K562 (cell line): ENCODE data around the gene PPAT.

Experiments
- CREBBP ChIP-seq: IDR thresholded peaks from one replicate; pipeline ENCODE4 v1.6.1; 2012; ENCODE audit warnings: low read depth, mild to moderate bottlenecking, control low read depth, inconsistent platforms, low read length
- E2F1 ChIP-seq: sonication (generic); formaldehyde crosslinking; IDR thresholded peaks from 2 replicates; pipeline ENCODE4 v1.8.1; 2023; ENCODE audit warnings: mild to moderate bottlenecking, missing genetic modification reagents, moderate library complexity
- FOXM1 ChIP-seq, 2 experiments: fragments of 450-650 bp in 1 of 2; sonication (generic) in 1 of 2; formaldehyde crosslinking in 1 of 2; IDR thresholded peaks; 2 replicates each; pipeline versions ENCODE4 v1.6.1 to v1.9.0; 2017 to 2022; ENCODE audit warnings: low read depth in 2 of 2, mild to moderate bottlenecking in 2 of 2, missing genetic modification reagents in 1 of 2, moderate library complexity in 1 of 2
- KLF10 ChIP-seq: fragments of 250-450 bp; sonication (Bioruptor Pico); IDR thresholded peaks from 2 replicates; pipeline ENCODE4 v1.6.1; 2021; ENCODE audit warnings: matching md5 sums
- XRCC5 ChIP-seq: fragments of 200-400 bp; formaldehyde crosslinking; IDR thresholded peaks from 2 replicates; pipeline ENCODE4 v1.6.1; 2017; ENCODE audit warnings: low read depth, mild to moderate bottlenecking, low read length
- YY1 ChIP-seq, 3 experiments: IDR thresholded peaks; 2 replicates each; pipeline ENCODE4 v1.6.1; 2011; ENCODE audit warnings: low read length in 2 of 3, mild to moderate bottlenecking in 2 of 3, moderate library complexity in 2 of 3, borderline replicate concordance in 1 of 3, control low read depth in 1 of 3, low read depth in 1 of 3; ENCODE audit not compliant: insufficient read depth in 3 of 3, insufficient replicate concordance in 2 of 3, control insufficient read depth in 1 of 3, insufficient read length in 1 of 3; ENCODE audit errors: extremely low read depth in 1 of 3

GRCh38 chr4:56467284-56468096 lies 32.1 kb upstream of the PPAT start, which contains the start of gene SRP72:
- TF ChIP-seq FOXM1 (IDR thresholded peaks at IDR 0.05; ENCODE audit: low read depth) (no peak), FOXM1 (CRISPR knock-in tag; IDR thresholded peaks at IDR 0.05; ENCODE audit: low read depth) (peak; percentile 42; the same call in 1 of the 2 replicates), E2F1 (CRISPR knock-in tag) (peak; percentile 66; the same call in 1 of the 2 replicates), YY1 (IDR thresholded peaks at IDR 0.05; ENCODE audit: borderline replicate concordance in 1 of 3, control insufficient read depth in 1 of 3, extremely low read depth in 1 of 3, insufficient read depth in 3 of 3, insufficient read length in 1 of 3, insufficient replicate concordance in 2 of 3, low read depth in 1 of 3, low read length in 2 of 3) (peak; percentile 84 to 96 (median 94)), XRCC5 (peak; percentile 64; the same call in 1 of the 2 replicates), CREBBP (no peak), KLF10 (no peak)
